NB4 (cell line): ENCODE data around the gene SUSD4.

Source experiments
- DNase-seq: peaks from one replicate; pipeline ENCODE4 v3.0.0; 2010; ENCODE audit warnings: low read depth
- H3K4me3 ChIP-seq: one replicate; pipeline ENCODE4 v1.5.1; 2011; ENCODE audit warnings: mild to moderate bottlenecking, low read depth, low read length, moderate library complexity
- MYC ChIP-seq: IDR thresholded peaks from 2 replicates; pipeline ENCODE4 v1.6.1; 2011; ENCODE audit warnings: low read depth, low read length
- POLR2A ChIP-seq: IDR thresholded peaks from 2 replicates; pipeline ENCODE4 v1.6.1; 2011; ENCODE audit warnings: mild to moderate bottlenecking; ENCODE audit not compliant: insufficient read length; ENCODE audit errors: extremely low read depth
- TF ChIP-seq, protein P1 (sequence below): IDR thresholded peaks from 2 replicates; pipeline ENCODE4 v1.6.1; 2011; ENCODE audit warnings: low read depth, low read length
- TF ChIP-seq, protein P2 (sequence below): IDR thresholded peaks from one replicate; pipeline ENCODE4 v1.5.1; 2012; ENCODE audit warnings: low read depth, low read length

SUSD4 gene

DNA sequence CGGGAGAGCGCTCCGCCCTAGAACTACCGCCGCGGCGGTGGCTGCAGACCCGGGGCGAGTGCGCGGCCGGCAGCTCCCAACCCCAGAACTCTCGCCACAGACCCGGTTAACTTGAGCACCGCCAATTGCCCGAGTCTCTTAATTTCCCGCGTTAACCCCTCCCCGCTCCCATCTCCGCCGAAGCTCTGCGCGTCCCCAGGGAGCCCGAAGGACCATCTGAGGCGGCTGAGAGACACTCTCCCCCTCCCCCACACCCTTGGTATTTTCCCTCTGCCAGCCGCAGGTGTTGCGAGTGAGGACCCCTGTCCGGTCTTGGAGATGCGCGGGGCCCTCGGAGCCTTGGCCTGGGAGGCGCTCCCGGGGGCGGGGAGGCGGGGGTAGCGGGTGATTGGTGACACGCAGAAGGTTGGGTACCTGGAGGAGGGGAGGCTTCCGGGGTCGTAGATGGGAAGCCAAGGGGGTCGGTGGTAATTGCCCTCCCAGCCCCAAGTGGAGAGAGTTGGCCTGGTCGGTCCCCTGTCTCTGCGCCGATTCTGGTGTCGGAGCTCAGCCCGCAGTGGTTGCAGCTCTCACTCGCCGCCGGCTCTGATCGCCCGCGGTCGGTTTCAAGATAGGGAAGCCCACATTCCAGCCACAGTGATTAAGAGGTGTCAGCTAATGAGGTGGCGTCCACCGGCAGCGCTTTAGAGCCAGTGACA lies 858 bp upstream of the SUSD4 start:
- TF ChIP-seq, protein P1, sequence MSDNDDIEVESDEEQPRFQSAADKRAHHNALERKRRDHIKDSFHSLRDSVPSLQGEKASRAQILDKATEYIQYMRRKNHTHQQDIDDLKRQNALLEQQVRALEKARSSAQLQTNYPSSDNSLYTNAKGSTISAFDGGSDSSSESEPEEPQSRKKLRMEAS = no peak
- TF ChIP-seq, protein P2, sequence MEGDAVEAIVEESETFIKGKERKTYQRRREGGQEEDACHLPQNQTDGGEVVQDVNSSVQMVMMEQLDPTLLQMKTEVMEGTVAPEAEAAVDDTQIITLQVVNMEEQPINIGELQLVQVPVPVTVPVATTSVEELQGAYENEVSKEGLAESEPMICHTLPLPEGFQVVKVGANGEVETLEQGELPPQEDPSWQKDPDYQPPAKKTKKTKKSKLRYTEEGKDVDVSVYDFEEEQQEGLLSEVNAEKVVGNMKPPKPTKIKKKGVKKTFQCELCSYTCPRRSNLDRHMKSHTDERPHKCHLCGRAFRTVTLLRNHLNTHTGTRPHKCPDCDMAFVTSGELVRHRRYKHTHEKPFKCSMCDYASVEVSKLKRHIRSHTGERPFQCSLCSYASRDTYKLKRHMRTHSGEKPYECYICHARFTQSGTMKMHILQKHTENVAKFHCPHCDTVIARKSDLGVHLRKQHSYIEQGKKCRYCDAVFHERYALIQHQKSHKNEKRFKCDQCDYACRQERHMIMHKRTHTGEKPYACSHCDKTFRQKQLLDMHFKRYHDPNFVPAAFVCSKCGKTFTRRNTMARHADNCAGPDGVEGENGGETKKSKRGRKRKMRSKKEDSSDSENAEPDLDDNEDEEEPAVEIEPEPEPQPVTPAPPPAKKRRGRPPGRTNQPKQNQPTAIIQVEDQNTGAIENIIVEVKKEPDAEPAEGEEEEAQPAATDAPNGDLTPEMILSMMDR = no peak
- TF ChIP-seq POLR2A (no peak), MYC (no peak)
- H3K4me3 ChIP-seq = no peak overlapping the region
- DNase-seq = peak; percentile 12

DNA sequence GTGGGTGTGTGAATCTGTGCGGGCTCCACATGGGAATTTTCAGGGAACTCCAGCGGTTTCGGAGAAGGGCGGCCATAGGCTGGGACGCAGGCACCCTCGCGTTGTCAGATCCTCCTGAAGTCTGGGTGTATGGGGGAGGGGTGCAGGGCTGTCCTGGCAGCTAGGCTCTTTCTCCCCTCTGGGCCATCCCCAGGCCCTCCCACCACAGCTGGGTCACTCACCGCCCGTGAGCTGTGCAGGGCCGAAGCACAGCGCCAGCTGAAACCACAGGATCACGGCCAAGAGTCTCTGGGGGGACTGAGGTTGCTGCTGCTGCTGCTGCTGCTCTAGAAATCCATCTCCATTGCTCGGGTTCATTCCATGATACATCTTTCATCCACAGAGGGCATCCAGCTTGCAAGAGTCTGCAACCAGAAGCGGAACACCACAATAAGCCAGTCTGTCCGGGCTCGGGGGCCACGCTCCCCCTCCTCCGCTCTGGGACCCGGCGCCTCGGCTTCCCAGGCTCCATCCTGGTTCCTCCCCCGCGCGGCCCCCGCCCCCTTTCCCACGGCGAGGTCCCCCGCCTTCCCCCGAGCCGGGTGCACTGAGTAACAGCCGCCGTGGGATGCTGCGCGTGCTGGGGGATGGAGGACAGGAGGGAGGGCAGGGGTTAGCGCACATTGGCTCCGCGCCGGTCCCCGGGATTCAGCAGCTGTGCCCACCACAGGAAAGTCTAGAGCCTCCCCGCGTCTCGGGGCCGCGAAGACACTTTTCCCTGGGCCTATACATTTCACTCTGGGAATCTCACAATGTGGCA lies 720 bp downstream of the SUSD4 start:
- no peak for TF ChIP-seq MYC
- TF ChIP-seq, protein P1 = no peak
- TF ChIP-seq, protein P2 = no peak
- DNase-seq = peak; percentile 60
- no peak overlapping the region for H3K4me3 ChIP-seq

DNA sequence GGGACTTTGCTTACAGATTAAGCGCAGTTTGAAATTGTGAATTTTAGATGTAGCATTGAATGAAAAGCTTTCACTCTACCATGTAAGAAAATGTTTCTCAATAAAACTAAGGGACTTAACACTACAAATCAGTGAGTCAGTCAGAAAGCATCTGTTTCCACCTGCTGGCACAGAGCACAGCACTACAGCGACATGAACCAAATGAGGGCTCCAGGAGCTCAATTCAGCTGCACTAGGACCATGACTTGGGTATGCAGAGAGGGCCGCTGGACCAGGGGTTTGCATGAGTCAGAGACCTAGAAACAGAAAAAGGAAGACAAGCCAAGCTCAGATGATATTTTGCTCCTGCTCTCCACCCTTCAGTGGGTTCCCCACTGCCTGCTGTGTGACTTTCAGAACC lies 5.2 kb downstream of the SUSD4 start:
- H3K4me3 ChIP-seq = no peak overlapping the region
- TF ChIP-seq, protein P1 = no peak
- TF ChIP-seq POLR2A (no peak), MYC (no peak)
- TF ChIP-seq, protein P2 = no peak
- no peak for DNase-seq

DNA sequence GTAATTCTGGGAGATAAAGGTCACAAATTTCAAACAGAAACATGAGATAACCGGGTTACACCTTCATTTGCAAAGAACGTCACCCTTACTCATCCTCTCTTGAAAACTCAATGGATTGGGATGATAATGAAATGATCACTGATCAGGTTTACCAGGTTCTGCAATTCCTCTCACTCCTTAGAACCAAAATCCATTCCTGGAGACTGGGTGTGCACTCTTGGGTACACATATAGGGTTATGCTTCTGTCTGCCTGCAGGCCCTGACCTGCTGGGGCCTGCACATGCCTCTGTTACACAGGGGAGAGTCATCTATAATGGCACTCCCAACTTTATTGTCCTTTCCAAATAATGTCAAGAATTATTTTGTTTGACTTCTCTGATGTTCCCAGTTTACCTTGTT lies 8.3 kb downstream of the SUSD4 start:
- TF ChIP-seq, protein P1 = no peak
- TF ChIP-seq MYC (no peak), POLR2A (no peak)
- TF ChIP-seq, protein P2 = no peak
- H3K4me3 ChIP-seq = no peak overlapping the region
- no peak for DNase-seq

DNA sequence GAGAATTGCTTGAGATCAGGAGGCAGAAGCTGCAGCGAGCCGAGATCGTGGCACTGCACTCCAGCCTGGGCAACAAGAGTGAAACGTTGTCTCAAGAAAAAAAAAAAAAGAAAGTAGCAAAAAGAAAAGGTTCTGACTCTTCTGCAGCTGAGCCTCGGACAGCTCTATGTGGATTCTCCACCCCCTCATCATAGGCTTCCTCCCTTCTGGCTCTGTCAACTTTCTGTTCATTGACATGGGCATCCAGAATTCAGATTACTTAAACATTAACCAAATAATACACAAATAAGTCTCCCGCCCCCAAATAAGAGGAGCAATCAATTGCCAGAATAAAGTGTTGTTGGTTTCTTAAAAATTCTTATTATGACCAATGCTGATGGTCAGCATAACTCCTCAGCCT lies 10.0 kb downstream of the SUSD4 start:
- no peak for DNase-seq
- TF ChIP-seq POLR2A = no peak
- TF ChIP-seq, protein P2 = no peak
- no peak for TF ChIP-seq MYC
- TF ChIP-seq, protein P1 = no peak

More for the DNA sequence above, 10.0 kb downstream of the SUSD4 start:
- H3K4me3 ChIP-seq = no peak overlapping the region
